H1 (cell line): ENCODE results near the gene RPL7L1. TPM values are rescaled to one million over a fixed set of nuclear protein-coding genes. Genes with fewer than 3 reads are reported as not detected.

ENCODE experiments used
- CEBPB ChIP-seq: IDR thresholded peaks from 2 replicates; pipeline ENCODE4 v1.6.1; 2012; ENCODE audit warnings: low read depth, low read length
- polyA plus RNA-seq, 7 experiments: library from polyadenylated mRNA; depleted of rRNA in 3 of 7; stranded (reverse) in 5 of 7; unstranded in 2 of 7; fragments of >200 nt in 5 of 7; fragments of 200-250 nt in 2 of 7; gene quantifications; 1 replicate in 5 of 7; 2 replicates in 1 of 7; 4 replicates in 1 of 7; pipeline versions ENCODE4 v1.2.1 to v1.2.3, GENCODE V29; 2011 to 2013; ENCODE audit warnings: missing spikeins in 2 of 7, mixed read lengths in 2 of 7
- total RNA-seq: library from RNA; stranded (reverse); fragmentation: NEBNext Ultra II Directional; extraction: Animal tissue kit (Norgen Biotek cat#: 25700); gene quantifications from 2 replicates; pipeline ENCODE4 v1.2.1, GENCODE V29; 2021

The RPL7L1 gene
- total and polyA plus RNA-seq, 2 of the 8 experiments (the other 6 are each of a cell fraction or from before 2014, with no cell fraction given), result 31.0 to 117 TPM

DNA sequence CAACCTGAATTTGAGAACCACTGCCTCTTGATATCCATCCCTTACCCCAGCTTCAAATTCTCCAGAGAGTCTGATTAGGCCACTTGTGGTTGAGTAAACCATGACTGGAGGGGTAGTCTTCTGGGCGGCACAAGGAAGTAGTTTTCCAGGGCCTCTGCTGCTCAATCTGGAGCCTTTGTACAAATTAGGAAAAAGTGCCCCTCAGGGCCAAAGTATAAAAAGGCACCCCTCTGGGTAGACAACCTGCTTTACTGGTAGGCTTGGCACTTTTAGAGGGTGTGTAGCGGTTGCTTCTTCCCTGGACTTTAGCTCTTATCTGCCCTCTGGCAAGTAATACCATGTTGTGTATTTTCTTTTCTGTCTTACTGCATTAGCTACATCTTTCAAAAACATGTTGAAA, 32.9 kb upstream of the RPL7L1 start (continued):
- no peak for TF ChIP-seq CEBPB
- TF ChIP-seq, all 59 proteins: peak for 0
